ENCODE results near the gene GPC5.

- TF ChIP-seq U2AF1 (optimal IDR thresholded peaks at IDR 0.05; ENCODE audit: low read depth, low read length) = no peak
- TF ChIP-seq CBX2 (IDR thresholded peaks at IDR 0.05; ENCODE audit: low read depth, low read length) = no peak
- TF ChIP-seq CBX2 (CRISPR knock-in tag; IDR thresholded peaks at IDR 0.05; ENCODE audit: low read depth) = no peak
These were observed 964.3 kb downstream of the GPC5 start for GRCh38 chr13:92362717-92363116.

Data from HepG2 (cell line).